Sigmoid colon (tissue), 7 donors: ENCODE results near the gene PATL2. TPM values are rescaled to one million over a fixed set of nuclear protein-coding genes. Genes with fewer than 3 reads are reported as not detected.
"Not testable (repeated sequence)": the region's sequence is repeated elsewhere in the genome, so short reads cannot be mapped to it uniquely, and the experiment has no call there.

Source experiments
- DNase-seq: peaks from one replicate; pipeline ENCODE4 v3.0.0-alpha.2; 2019
- H3K27ac ChIP-seq, 4 donors: fragments of 200-600 bp; sonication (generic); one replicate each; pipeline ENCODE4 v1.5.1; 2016 to 2019; ENCODE audit warnings: mild to moderate bottlenecking in 1 of 4
- H3K27me3 ChIP-seq, 3 donors: fragments of 200-600 bp; sonication (generic); one replicate each; pipeline ENCODE4 v1.5.1; 2019; ENCODE audit warnings: mild to moderate bottlenecking in 1 of 3
- H3K36me3 ChIP-seq, 4 donors: fragments of 200-600 bp; sonication (generic); one replicate each; pipeline ENCODE4 v1.5.1; 2016 to 2019
- H3K4me1 ChIP-seq, 4 donors: fragments of 200-600 bp; sonication (generic); one replicate each; pipeline ENCODE4 v1.5.1; 2017 to 2019
- H3K4me3 ChIP-seq, 4 donors: fragments of 200-600 bp; sonication (generic); one replicate each; pipeline ENCODE4 v1.5.1; 2017 to 2019; ENCODE audit warnings: mild to moderate bottlenecking in 2 of 4, moderate library complexity in 1 of 4
- H3K9me3 ChIP-seq, 4 donors: fragments of 200-600 bp in 3 of 4; sonication (generic) in 3 of 4; one replicate each; pipeline versions ENCODE4 v1.5.1 to v1.6.1; 2013 to 2019
- CTCF ChIP-seq, 4 experiments: fragments of 450-650 bp in 3 of 4; fragments of 200-600 bp in 1 of 4; IDR thresholded peaks; one replicate each; pipeline ENCODE4 v1.5.1; 2016 to 2019; ENCODE audit warnings: antibody characterized with exemption in 4 of 4, mild to moderate bottlenecking in 3 of 4, moderate library complexity in 2 of 4
- EP300 ChIP-seq, 4 donors: sonication (generic); formaldehyde crosslinking; IDR thresholded peaks; one replicate each; pipeline ENCODE4 v1.6.1; 2017; ENCODE audit warnings: antibody characterized with exemption in 4 of 4
- POLR2A ChIP-seq, 2 donors: fragments of 450-650 bp; IDR thresholded peaks; one replicate each; pipeline ENCODE4 v1.6.1; 2016; ENCODE audit warnings: antibody characterized with exemption in 2 of 2, mild to moderate bottlenecking in 2 of 2, moderate library complexity in 2 of 2
- POLR2AphosphoS5 ChIP-seq, 4 donors: sonication (generic); formaldehyde crosslinking; IDR thresholded peaks; one replicate each; pipeline ENCODE4 v1.6.1; 2017; ENCODE audit warnings: antibody characterized with exemption in 4 of 4
- WGBS, 2 donors: extraction: QIAGEN DNeasy Blood & Tissue Kit; methylation state at CpG; one replicate each; pipeline ENCODE4 v1.1.7; 2013; 5-methylcytosine and 5-hydroxymethylcytosine counted together
- intact Hi-C: fragments of 100-400 bp; cut with DNase I; formaldehyde crosslinking; loops from one replicate; pipeline ENCODE4 v1.15.1; 2023
- polyA plus RNA-seq, 3 donors: library from polyadenylated mRNA; stranded (reverse); fragments of 200-250 nt; gene quantifications; one replicate each; pipeline ENCODE4 v1.2.3, GENCODE V29; 2013
- total RNA-seq, 4 donors: library from RNA; depleted of rRNA; stranded (reverse); fragments of >200 nt; gene quantifications; one replicate each; pipeline ENCODE4 v1.1.0, GENCODE V29; 2016
- donor health status: healthy with polysubstance abuse.
- donor health status: Bipolar disorder and iron deficiency.
- donor health status: healthy.

PATL2 gene
- total RNA-seq = under 1 TPM in 3 of 4 donors, not detected in 1; 0.41 to 0.66 (median 0.55) TPM
- 1 to 10 TPM; 1.2 to 8.1 (median 1.2) TPM for polyA plus RNA-seq

GRCh38 chr15:44711096-44711742, at the start of gene PATL2, which contains the start of gene B2M:
PATL2 (minus strand) TSS chr15:44711323; CDS start chr15:44676490, 34,833 bp downstream.
B2M (plus strand) TSS chr15:44711517; CDS start chr15:44711547, 30 bp downstream.
- Histone ChIP-seq H3K27me3 (no peaks in the 10 kb centered on the region), H3K4me3 (peak within 1 kb of the TSS; percentile 72 to 91 (median 84)), H3K4me1 (peaks cover 0 to 42% (median 24%) of the 10 kb centered on the region in 4 donors), H3K36me3 (peaks cover 7 to 13% (median 10%) of the 10 kb centered on the region in 4 donors), H3K9me3 (no peaks in the 10 kb centered on the region), H3K27ac (peak within 1 kb of the TSS; percentile 96 to 99 (median 98))
- intact Hi-C loops = loop anchor here (1.0 to 10.0 kb wide), 3 partner anchors 48 to 666 kb away; partner anchors contain the start of genes GATM, SHF and SPG11
- peak; percentile 98 for DNase-seq
- TF ChIP-seq POLR2AphosphoS5 (IDR thresholded peaks at IDR 0.05) (peak; percentile 100), EP300 (IDR thresholded peaks at IDR 0.05) (no peak), CTCF (IDR thresholded peaks at IDR 0.05) (no peak), POLR2A (IDR thresholded peaks at IDR 0.05) (peak; percentile 100)
- WGBS, 2 donors = 0% methylated on average over 37 of the region's 37 CpGs

GRCh38 chr15:44753345-44753744, 42.2 kb upstream of the PATL2 start:
- H3K4me1 ChIP-seq = no peaks in the 10 kb centered on the region
- no peak overlapping the region for H3K4me3 ChIP-seq
- WGBS, 2 donors = 100% methylated on average over 1 of the region's 1 CpG

GRCh38 chr15:44743454-44743853, 32.3 kb upstream of the PATL2 start:
- H3K27me3 ChIP-seq, H3K4me3 ChIP-seq, H3K9me3 ChIP-seq, H3K36me3 ChIP-seq, intact Hi-C loops, DNase-seq, H3K27ac ChIP-seq, H3K4me1 ChIP-seq: not testable (repeated sequence)
- 96 to 97% methylated on average over 2 of the region's 2 CpGs for WGBS, 2 donors

More at GRCh38 chr15:44753345-44753744, 42.2 kb upstream of the PATL2 start:
- no peaks in the 10 kb centered on the region for H3K36me3 ChIP-seq
- intact Hi-C loops = no loop called here
- H3K27me3 ChIP-seq = no peaks in the 10 kb centered on the region
- no peak overlapping the region for H3K27ac ChIP-seq
- DNase-seq = no peak
- H3K9me3 ChIP-seq = no peaks in the 10 kb centered on the region
- TF ChIP-seq POLR2A (IDR thresholded peaks at IDR 0.05) (no peak), POLR2AphosphoS5 (IDR thresholded peaks at IDR 0.05) (no peak), CTCF (IDR thresholded peaks at IDR 0.05) (no peak), EP300 (IDR thresholded peaks at IDR 0.05) (no peak)

GRCh38 chr15:44739222-44739847, 28.2 kb upstream of the PATL2 start:
- not testable (repeated sequence) for H3K4me3 ChIP-seq, DNase-seq, H3K27me3 ChIP-seq, H3K27ac ChIP-seq, H3K36me3 ChIP-seq, H3K9me3 ChIP-seq
- 71 to 75% methylated on average over 22 to 23 of the region's 24 CpGs for WGBS, 2 donors
- intact Hi-C loops = loop anchor here (10.0 kb wide), 1 partner anchor 165 kb away; no protein-coding TSS in a partner anchor
- peaks cover 0 to 11% (median 6%) of the 10 kb centered on the region in 4 donors for H3K4me1 ChIP-seq

- Histone ChIP-seq H3K36me3 (no peaks in the 10 kb centered on the region), H3K4me3 (no peak overlapping the region), H3K27ac (no peak overlapping the region), H3K9me3 (no peaks in the 10 kb centered on the region), H3K4me1 (peaks cover 0 to 11% (median 6%) of the 10 kb centered on the region in 4 donors), H3K27me3 (no peaks in the 10 kb centered on the region)
- no peak for TF ChIP-seq EP300 (IDR thresholded peaks at IDR 0.05)
- TF ChIP-seq POLR2AphosphoS5 (IDR thresholded peaks at IDR 0.05) = peak in 1 of 4 donors; percentile 23
- peak; percentile 59 to 75 (median 68) for TF ChIP-seq CTCF (IDR thresholded peaks at IDR 0.05)
- WGBS, 2 donors = 59 to 65% methylated on average over 3 of the region's 3 CpGs
- DNase-seq = no peak
- intact Hi-C loops = loop anchor here (1.0 to 10.0 kb wide), 2 partner anchors 75 to 164 kb away; partner anchors contain the start of gene SPG11
These were observed 27.3 kb upstream of the PATL2 start for GRCh38 chr15:44738340-44738984.
